HCT116 (cell line): Measurements from ENCODE around the gene TDRD9. TPM values are rescaled to one million over a fixed set of nuclear protein-coding genes. Genes with fewer than 3 reads are reported as not detected.

Source experiments
- ATAC-seq: fragments of 200-7000 bp; cut with Tn5 transposase; 2 replicates; pipeline ENCODE4 v1.9.1; 2020; ENCODE audit warnings: mild to moderate bottlenecking, moderate library complexity
- BruUV-seq: library from RNA; stranded (reverse); fragments of 400-500 nt; replicated peaks from 2 replicates; lab custom pipeline; 2021; lab: Mats Ljungman, UMichigan
- CTCF ChIA-PET: fragments of 300-600 bp; sonication (Branson Sonifier 250); formaldehyde crosslinking; loops from one replicate; lab custom pipeline; 2021; ENCODE audit warnings: antibody characterized with exemption; lab: Charles Lee
- POLR2A ChIA-PET: fragments of 300-600, 350-600 bp; sonication (Branson Sonifier 250); formaldehyde crosslinking; loops from one replicate; lab custom pipeline; 2021; ENCODE audit warnings: antibody characterized with exemption; lab: Charles Lee
- RAD21 ChIA-PET, 2 experiments: fragments of 300-600 bp; sonication (Branson Sonifier 250); formaldehyde crosslinking; loops; one replicate each; lab custom pipeline; 2023; ENCODE audit warnings: low total read pairs in 2 of 2; ENCODE audit not compliant: uncharacterized antibody in 2 of 2, unreplicated experiment in 2 of 2, low non-redundant PET in 1 of 2; lab: Charles Lee
- DNase-seq: peaks from one replicate; pipeline ENCODE4 v3.0.0-alpha.2; 2010; ENCODE audit warnings: low read depth, low spot score
- H2AFZ ChIP-seq: fragments of 200-600 bp; shearing (Covaris generic), sonication (generic); 2 replicates; pipeline ENCODE4 v1.6.1; 2017; ENCODE audit warnings: low read depth, mixed run types, mixed read lengths, antibody characterized with exemption, low read length; ENCODE audit not compliant: poor library complexity, severe bottlenecking
- H3K27ac ChIP-seq: 2 replicates; pipeline ENCODE4 v1.5.1; 2012; ENCODE audit warnings: low read depth, low read length
- H3K27me3 ChIP-seq: fragments of 200-600 bp; sonication (generic); 2 replicates; pipeline ENCODE4 v1.6.1; 2016; ENCODE audit warnings: mixed run types, low read length, mixed read lengths; ENCODE audit not compliant: insufficient read depth
- H3K36me3 ChIP-seq, 2 experiments: fragments of 200-500 bp in 1 of 2; fragments of 200-600 bp in 1 of 2; sonication (Bioruptor generic) in 1 of 2; sonication (generic) in 1 of 2; 2 replicates each; pipeline versions ENCODE4 v1.5.1 to v1.6.1; 2014 to 2016; ENCODE audit warnings: low read length in 2 of 2, inconsistent platforms in 1 of 2, mixed read lengths in 1 of 2, mixed run types in 1 of 2; ENCODE audit not compliant: insufficient read depth in 2 of 2, control insufficient read depth in 1 of 2
- H3K4me1 ChIP-seq, 2 experiments: fragments of 200-600 bp in 1 of 2; sonication (generic) in 1 of 2; 2 replicates each; pipeline versions ENCODE4 v1.5.1 to v1.6.1; 2012 to 2017; ENCODE audit warnings: low read length in 2 of 2, inconsistent platforms in 1 of 2, mild to moderate bottlenecking in 1 of 2, mixed read lengths in 1 of 2, mixed run types in 1 of 2, moderate library complexity in 1 of 2; ENCODE audit not compliant: insufficient read depth in 2 of 2, control insufficient read depth in 1 of 2
- H3K4me2 ChIP-seq: fragments of 200-600 bp; sonication (generic); 2 replicates; pipeline ENCODE4 v1.6.1; 2017; ENCODE audit warnings: mixed run types, low read length, mixed read lengths
- H3K4me3 ChIP-seq, 2 experiments: fragments of 200-600 bp in 1 of 2; sonication (generic) in 1 of 2; replicated peaks in 1 of 2; 2 replicates each; pipeline ENCODE4 v1.5.1; 2011 to 2016; ENCODE audit warnings: low read length in 2 of 2, control low read depth in 1 of 2, low read depth in 1 of 2, mild to moderate bottlenecking in 1 of 2, mixed read lengths in 1 of 2, mixed run types in 1 of 2
- H3K79me2 ChIP-seq: fragments of 200-600 bp; sonication (generic); 2 replicates; pipeline ENCODE4 v1.6.1; 2017; ENCODE audit warnings: mild to moderate bottlenecking, mixed run types, low read length, moderate library complexity, mixed read lengths; ENCODE audit not compliant: insufficient read depth
- H3K9ac ChIP-seq: fragments of 200-600 bp; sonication (generic); 2 replicates; pipeline ENCODE4 v1.6.1; 2016; ENCODE audit warnings: low read length, mixed read lengths
- H3K9me2 ChIP-seq: fragments of 200-600 bp; sonication (generic), shearing (Covaris generic); 2 replicates; pipeline ENCODE4 v1.6.1; 2017; ENCODE audit warnings: mixed run types, mild to moderate bottlenecking, moderate library complexity; ENCODE audit not compliant: insufficient read depth
- H3K9me3 ChIP-seq, 2 experiments: fragments of 200-500 bp in 1 of 2; fragments of 200-600 bp in 1 of 2; sonication (Bioruptor generic) in 1 of 2; sonication (generic) in 1 of 2; 2 replicates each; pipeline ENCODE4 v1.6.1; 2014 to 2017; ENCODE audit warnings: low read length in 2 of 2, mixed read lengths in 2 of 2, inconsistent platforms in 1 of 2, low read depth in 1 of 2, mild to moderate bottlenecking in 1 of 2, mixed run types in 1 of 2, moderate library complexity in 1 of 2; ENCODE audit not compliant: control insufficient read depth in 1 of 2, insufficient read depth in 1 of 2
- H4K20me1 ChIP-seq: fragments of 200-600 bp; sonication (generic), shearing (Covaris generic); 2 replicates; pipeline ENCODE4 v1.6.1; 2017; ENCODE audit warnings: mixed run types, mild to moderate bottlenecking, moderate library complexity; ENCODE audit not compliant: insufficient read depth
- CBX3 ChIP-seq: IDR thresholded peaks from 2 replicates; pipeline ENCODE4 v1.6.1; 2012; ENCODE audit warnings: low read depth
- FOSL1 ChIP-seq: IDR thresholded peaks from 2 replicates; pipeline ENCODE4 v1.6.1; 2012; ENCODE audit warnings: low read depth
- JUND ChIP-seq: IDR thresholded peaks from 2 replicates; pipeline ENCODE4 v1.6.1; 2012
- MAX ChIP-seq: IDR thresholded peaks from 2 replicates; pipeline ENCODE4 v1.6.1; 2012
- POLR2AphosphoS5 ChIP-seq: IDR thresholded peaks from 2 replicates; pipeline ENCODE4 v1.6.1; 2011; ENCODE audit warnings: mild to moderate bottlenecking, low read depth, low read length, moderate library complexity
- RAD21 ChIP-seq: IDR thresholded peaks from 2 replicates; pipeline ENCODE4 v1.6.1; 2012; ENCODE audit warnings: low read depth, mild to moderate bottlenecking
- SIN3A ChIP-seq: IDR thresholded peaks from 2 replicates; pipeline ENCODE4 v1.6.1; 2012; ENCODE audit warnings: low read depth
- ZNF274 ChIP-seq: fragments of 200-500 bp; sonication (Bioruptor generic); IDR thresholded peaks from 2 replicates; pipeline ENCODE4 v1.6.1; 2014; ENCODE audit warnings: mild to moderate bottlenecking, low read depth, low read length, inconsistent platforms
- intact Hi-C: fragments of 100-400 bp; cut with micrococcal nuclease; formaldehyde crosslinking; loops from 2 replicates; pipeline ENCODE4 v1.10.0; 2022
- total RNA-seq: library from RNA; stranded (reverse); gene quantifications from one replicate; pipeline ENCODE4 v1.2.1, GENCODE V29; 2021; ENCODE audit not compliant: unreplicated experiment

Gene TDRD9
- total RNA-seq, 1 experiment from 2014 or later, result not detected

DNA sequence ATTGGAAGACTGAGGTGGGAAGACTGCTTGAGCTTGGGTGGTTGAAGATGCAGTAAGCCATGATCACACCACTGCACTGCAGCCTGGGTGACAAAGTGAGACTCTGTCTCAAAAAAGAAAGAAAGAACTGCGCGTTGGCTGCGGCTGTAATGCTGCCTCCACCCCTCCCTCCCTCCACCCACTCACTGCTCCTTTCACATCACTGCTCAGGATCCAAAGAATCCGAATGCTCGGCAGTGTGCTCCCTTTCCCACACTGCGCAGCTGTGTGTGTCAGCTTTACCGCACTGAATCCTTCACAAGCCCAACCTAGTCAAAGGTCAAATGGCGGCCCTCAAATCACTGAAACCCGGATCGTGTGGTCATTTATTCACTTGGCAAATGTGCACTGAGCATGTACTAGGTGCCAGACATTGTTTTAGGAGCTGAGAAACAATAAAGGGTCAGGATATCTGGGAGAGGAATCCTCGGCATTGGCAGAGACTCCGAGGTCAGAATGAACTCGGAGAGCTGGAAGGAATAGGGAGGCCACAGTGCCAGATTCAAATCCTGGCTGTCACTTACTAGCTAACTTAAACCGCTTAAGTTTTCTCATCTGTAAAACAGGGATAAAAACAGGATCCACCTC lies 11.5 kb upstream of the TDRD9 start:
- no peak overlapping the region for H2AFZ ChIP-seq
- peaks cover 28 to 33% of the 10 kb centered on the region in 2 experiments for H3K36me3 ChIP-seq
- RAD21 ChIA-PET, result no interaction called here
- ATAC-seq (no peak), DNase-seq (no peak)
- no peaks in the 10 kb centered on the region for H3K9me2 ChIP-seq
- CTCF ChIA-PET, result interaction anchor here (0.8 to 1.2 kb wide), 2 partner anchors 11 to 16 kb away, joined by 3 to 6 read pairs; no protein-coding TSS in a partner anchor
- no peak overlapping the region for H3K9ac ChIP-seq
- POLR2A ChIA-PET, result no interaction called here
- H3K79me2 ChIP-seq, result peaks cover 79% of the 10 kb centered on the region
- H3K4me3 ChIP-seq, result no peak overlapping the region
- H3K27me3 ChIP-seq, result no peaks in the 10 kb centered on the region
- peaks cover 5 to 9% of the 10 kb centered on the region in 2 experiments; a peak in 3 of 4 replicates for H3K4me1 ChIP-seq
- TF ChIP-seq ZNF274 (no peak), POLR2AphosphoS5 (no peak), JUND (no peak), MAX (no peak), FOSL1 (no peak), CBX3 (no peak), RAD21 (no peak), SIN3A (no peak)
- H3K9me3 ChIP-seq, result no peaks in the 10 kb centered on the region
- H3K27ac ChIP-seq, result no peak overlapping the region
- no peak overlapping the region for H3K4me2 ChIP-seq
- H4K20me1 ChIP-seq, result peaks cover 4% of the 10 kb centered on the region; the same call in 1 of the 2 replicates
- intact Hi-C loops, result no loop called here
- BruUV-seq, result no TSS peak
